ENCODE measurements around the gene DUSP22. TPM values are rescaled to one million over a fixed set of nuclear protein-coding genes. Genes with fewer than 3 reads are reported as not detected.

DUSP22 gene
- total and polyA plus RNA-seq, 2 experiments from 2014 or later = 24.2 to 26.3 TPM

GRCh38 chr6:308307-308706 is 16.0 kb downstream of the DUSP22 start:
- Histone ChIP-seq H3K9me3 (ENCODE audit: low read depth) (no peaks in the 10 kb centered on the region), H3K9me2 (replicated peaks; ENCODE audit: insufficient read depth) (no peaks in the 10 kb centered on the region), H3K27ac (no peak overlapping the region), H2AFZ (no peak overlapping the region), H3K4me3 (no peak overlapping the region), H3K4me1 (ENCODE audit: insufficient read depth) (no peaks in the 10 kb centered on the region), H3K4me2 (no peak overlapping the region), H4K20me1 (ENCODE audit: insufficient read depth, poor library complexity, severe bottlenecking) (no peaks in the 10 kb centered on the region), H3K27me3 (no peaks in the 10 kb centered on the region), H3K79me2 (no peaks in the 10 kb centered on the region), H3K36me3 (replicated peaks; ENCODE audit: insufficient read depth, low read depth) (no peaks in the 10 kb centered on the region)
- 84% methylated on average over 10 of the region's 10 CpGs for WGBS (ENCODE audit: low lambda C conversion rate, missing lambda C conversion rate)
- no peak for TF ChIP-seq CTCF (IDR thresholded peaks at IDR 0.05; ENCODE audit: poor library complexity)
- TF ChIP-seq EZH2phosphoT487 (IDR thresholded peaks at IDR 0.05; ENCODE audit: low read depth, severe bottlenecking, unreplicated experiment) = no peak
- TF ChIP-seq EZH2 (IDR thresholded peaks at IDR 0.05; ENCODE audit: borderline replicate concordance) = no peak
- no peak for DNase-seq (ENCODE audit: low spot score)

GRCh38 chr6:308768-309167 is 16.5 kb downstream of the DUSP22 start:
- no peaks in the 10 kb centered on the region for H3K4me1 ChIP-seq (ENCODE audit: insufficient read depth)
- no peaks in the 10 kb centered on the region for H3K9me3 ChIP-seq (ENCODE audit: low read depth)
- H3K27ac ChIP-seq = no peak overlapping the region
- H2AFZ ChIP-seq = no peak overlapping the region
- 76% methylated on average over 8 of the region's 8 CpGs for WGBS (ENCODE audit: low lambda C conversion rate, missing lambda C conversion rate)
- no peaks in the 10 kb centered on the region for H3K27me3 ChIP-seq
- no peak for DNase-seq (ENCODE audit: low spot score)
- no peaks in the 10 kb centered on the region for H3K79me2 ChIP-seq
- H3K36me3 ChIP-seq (replicated peaks; ENCODE audit: insufficient read depth, low read depth) = no peaks in the 10 kb centered on the region
- H3K4me2 ChIP-seq = no peak overlapping the region
- H3K4me3 ChIP-seq = no peak overlapping the region
- no peaks in the 10 kb centered on the region for H4K20me1 ChIP-seq (ENCODE audit: insufficient read depth, poor library complexity, severe bottlenecking)
- H3K9me2 ChIP-seq (replicated peaks; ENCODE audit: insufficient read depth) = no peaks in the 10 kb centered on the region
- TF ChIP-seq CTCF (IDR thresholded peaks at IDR 0.05; ENCODE audit: poor library complexity) = no peak

- H3K27me3 ChIP-seq = no peaks in the 10 kb centered on the region
- H3K4me2 ChIP-seq = no peak overlapping the region
- TF ChIP-seq EZH2 (IDR thresholded peaks at IDR 0.05; ENCODE audit: borderline replicate concordance) (no peak), CTCF (IDR thresholded peaks at IDR 0.05; ENCODE audit: poor library complexity) (no peak), EZH2phosphoT487 (IDR thresholded peaks at IDR 0.05; ENCODE audit: low read depth, severe bottlenecking, unreplicated experiment) (no peak)
- H3K9me2 ChIP-seq (replicated peaks; ENCODE audit: insufficient read depth) = no peaks in the 10 kb centered on the region
- no peak overlapping the region for H3K4me3 ChIP-seq
- no peaks in the 10 kb centered on the region for H4K20me1 ChIP-seq (ENCODE audit: insufficient read depth, poor library complexity, severe bottlenecking)
- H2AFZ ChIP-seq = no peak overlapping the region
- no peaks in the 10 kb centered on the region for H3K36me3 ChIP-seq (replicated peaks; ENCODE audit: insufficient read depth, low read depth)
- no peaks in the 10 kb centered on the region for H3K9me3 ChIP-seq (ENCODE audit: low read depth)
- DNase-seq (ENCODE audit: low spot score) = no peak
- H3K27ac ChIP-seq = no peak overlapping the region
- H3K79me2 ChIP-seq = no peaks in the 10 kb centered on the region
- H3K4me1 ChIP-seq (ENCODE audit: insufficient read depth) = no peaks in the 10 kb centered on the region
- WGBS (ENCODE audit: low lambda C conversion rate, missing lambda C conversion rate) = 90% methylated on average over 12 of the region's 12 CpGs
Measured at GRCh38 chr6:309947-310346, 17.7 kb downstream of the DUSP22 start.

GRCh38 chr6:310671-311070 is 18.4 kb downstream of the DUSP22 start:
- H3K4me2 ChIP-seq = no peak overlapping the region
- TF ChIP-seq EZH2phosphoT487 (IDR thresholded peaks at IDR 0.05; ENCODE audit: low read depth, severe bottlenecking, unreplicated experiment) (no peak), CTCF (IDR thresholded peaks at IDR 0.05; ENCODE audit: poor library complexity) (no peak), EZH2 (IDR thresholded peaks at IDR 0.05; ENCODE audit: borderline replicate concordance) (no peak)
- no peak for DNase-seq (ENCODE audit: low spot score)
- H3K9me3 ChIP-seq (ENCODE audit: low read depth) = no peaks in the 10 kb centered on the region
- H3K36me3 ChIP-seq (replicated peaks; ENCODE audit: insufficient read depth, low read depth) = no peaks in the 10 kb centered on the region
- no peaks in the 10 kb centered on the region for H3K4me1 ChIP-seq (ENCODE audit: insufficient read depth)
- no peaks in the 10 kb centered on the region for H3K9me2 ChIP-seq (replicated peaks; ENCODE audit: insufficient read depth)
- H4K20me1 ChIP-seq (ENCODE audit: insufficient read depth, poor library complexity, severe bottlenecking) = no peaks in the 10 kb centered on the region
- no peak overlapping the region for H2AFZ ChIP-seq
- no peak overlapping the region for H3K27ac ChIP-seq
- H3K79me2 ChIP-seq = no peaks in the 10 kb centered on the region
- no peak overlapping the region for H3K4me3 ChIP-seq
- H3K27me3 ChIP-seq = no peaks in the 10 kb centered on the region
- WGBS (ENCODE audit: low lambda C conversion rate, missing lambda C conversion rate) = 80% methylated on average over 2 of the region's 2 CpGs

Measured in hepatocyte (in vitro differentiated cells).